IPS-15b (cell line): ENCODE data around the gene USP28.

Experiments used
- H3K27me3 ChIP-seq: one replicate; pipeline ENCODE4 v1.6.1; 2013; ENCODE audit warnings: low read length; ENCODE audit not compliant: control insufficient read depth, insufficient read depth
- H3K36me3 ChIP-seq: one replicate; pipeline ENCODE4 v1.6.1; 2013; ENCODE audit warnings: low read length; ENCODE audit not compliant: control insufficient read depth, insufficient read depth
- H3K4me1 ChIP-seq: one replicate; pipeline ENCODE4 v1.6.1; 2013; ENCODE audit warnings: mild to moderate bottlenecking, low read length; ENCODE audit not compliant: control insufficient read depth, insufficient read depth
- H3K4me3 ChIP-seq: one replicate; pipeline ENCODE4 v1.5.1; 2013; ENCODE audit warnings: low read depth, low read length
- H3K9ac ChIP-seq: one replicate; pipeline ENCODE4 v1.6.1; 2013; ENCODE audit warnings: low read depth, mild to moderate bottlenecking, low read length
- H3K9me3 ChIP-seq: one replicate; pipeline ENCODE4 v1.6.1; 2013; ENCODE audit warnings: mild to moderate bottlenecking, low read length; ENCODE audit not compliant: control insufficient read depth, insufficient read depth

USP28 gene

GRCh38 chr11:113849713-113850112 lies 25.7 kb downstream of the USP28 start:
- Histone ChIP-seq H3K36me3 (peaks cover 7% of the 10 kb centered on the region), H3K4me3 (no peak overlapping the region), H3K27me3 (no peaks in the 10 kb centered on the region), H3K4me1 (peaks cover 27% of the 10 kb centered on the region), H3K9me3 (no peaks in the 10 kb centered on the region), H3K9ac (peak overlapping the region; percentile 0)

DNA sequence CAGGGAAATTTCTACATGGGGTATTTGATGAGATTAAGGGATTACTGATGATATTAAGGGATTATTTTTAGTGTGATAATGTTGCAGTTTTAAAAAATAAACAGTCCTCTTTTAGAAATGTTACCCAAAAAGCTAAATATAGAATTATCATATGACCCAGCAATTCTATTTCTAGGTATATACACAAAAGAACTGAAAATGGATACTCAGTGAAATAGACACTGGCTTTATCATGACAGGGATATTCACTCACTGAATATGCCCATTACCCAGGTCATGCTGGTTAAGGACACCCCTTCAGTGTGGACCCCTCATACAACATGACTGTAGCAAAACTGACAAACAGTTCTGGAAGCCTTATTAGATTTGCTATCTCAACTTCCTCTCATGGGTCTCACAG lies 27.8 kb downstream of the USP28 start:
- peaks cover 27% of the 10 kb centered on the region for H3K4me1 ChIP-seq
- no peaks in the 10 kb centered on the region for H3K27me3 ChIP-seq
- peaks cover 4% of the 10 kb centered on the region for H3K36me3 ChIP-seq
- H3K9ac ChIP-seq = no peak overlapping the region
- no peaks in the 10 kb centered on the region for H3K9me3 ChIP-seq
- H3K4me3 ChIP-seq = no peak overlapping the region

- Histone ChIP-seq H3K36me3 (peaks cover 4% of the 10 kb centered on the region), H3K9ac (no peak overlapping the region), H3K27me3 (no peaks in the 10 kb centered on the region), H3K4me1 (peaks cover 27% of the 10 kb centered on the region), H3K4me3 (no peak overlapping the region), H3K9me3 (no peaks in the 10 kb centered on the region)
Measured at GRCh38 chr11:113847111-113847510, 28.3 kb downstream of the USP28 start.

- peaks cover 28% of the 10 kb centered on the region for H3K36me3 ChIP-seq
- H3K9me3 ChIP-seq = no peaks in the 10 kb centered on the region
- H3K4me1 ChIP-seq = no peaks in the 10 kb centered on the region
- no peak overlapping the region for H3K9ac ChIP-seq
- H3K27me3 ChIP-seq = no peaks in the 10 kb centered on the region
- no peak overlapping the region for H3K4me3 ChIP-seq
Measured at GRCh38 chr11:113841691-113842090, 33.7 kb downstream of the USP28 start.

DNA sequence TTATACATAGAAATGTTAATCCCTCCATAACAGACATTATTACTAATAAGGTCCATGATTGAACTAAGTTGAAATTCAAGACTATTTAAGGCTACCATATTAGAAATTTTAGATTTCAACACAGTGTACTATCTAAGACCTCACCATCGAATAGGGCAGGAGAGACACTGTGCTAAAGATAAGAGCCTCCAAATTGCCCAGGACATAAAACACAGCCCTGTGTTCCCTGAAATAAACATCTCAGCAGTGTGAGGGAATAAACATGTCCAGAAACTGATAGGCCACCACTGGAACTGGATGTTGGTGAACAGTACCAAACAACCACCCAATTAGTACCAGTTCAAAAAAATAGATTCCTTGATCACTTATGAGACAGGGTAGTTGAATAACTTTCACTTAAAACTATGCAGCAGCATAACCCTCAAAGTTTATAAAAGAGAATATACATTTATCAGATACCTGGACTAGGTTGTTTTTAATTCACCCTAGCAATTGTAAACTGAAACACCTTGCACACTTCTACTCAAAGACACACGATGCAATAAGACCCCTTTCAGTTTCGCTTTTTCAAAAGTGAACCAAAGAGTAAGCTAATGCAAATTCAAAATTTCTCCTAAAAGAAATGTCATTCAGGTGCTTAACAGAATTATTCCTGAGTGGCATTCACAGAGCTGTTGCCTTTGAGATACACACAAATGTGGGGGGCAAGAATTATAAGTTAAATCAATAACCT lies 34.3 kb downstream of the USP28 start:
- Histone ChIP-seq H3K27me3 (no peaks in the 10 kb centered on the region), H3K36me3 (peaks cover 32% of the 10 kb centered on the region), H3K4me1 (no peaks in the 10 kb centered on the region), H3K9me3 (no peaks in the 10 kb centered on the region), H3K4me3 (no peak overlapping the region), H3K9ac (no peak overlapping the region)

DNA sequence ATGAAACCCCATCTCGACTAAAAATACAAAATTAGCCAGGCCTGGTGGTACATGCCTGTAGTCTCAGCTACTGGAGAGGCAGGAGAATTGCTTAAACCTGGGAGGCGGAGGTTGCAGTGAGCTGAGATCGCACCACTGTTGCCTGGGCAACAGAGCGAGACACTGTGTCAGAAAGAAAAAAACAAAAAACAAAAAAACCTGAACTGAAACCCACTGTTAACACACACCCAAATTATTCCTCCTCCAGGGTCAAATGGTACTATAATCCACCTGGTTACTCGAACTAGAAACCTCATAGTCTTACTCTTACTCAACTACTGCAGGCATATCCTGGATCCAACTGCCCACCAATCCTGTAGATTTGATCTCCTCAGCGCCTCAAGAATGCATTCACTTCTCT lies 35.5 kb downstream of the USP28 start:
- Histone ChIP-seq H3K27me3 (no peaks in the 10 kb centered on the region), H3K36me3 (peaks cover 36% of the 10 kb centered on the region), H3K9me3 (no peaks in the 10 kb centered on the region), H3K4me1 (no peaks in the 10 kb centered on the region), H3K4me3 (no peak overlapping the region), H3K9ac (no peak overlapping the region)

- Histone ChIP-seq H3K4me3 (no peak overlapping the region), H3K4me1 (no peaks in the 10 kb centered on the region), H3K27me3 (no peaks in the 10 kb centered on the region), H3K9me3 (no peaks in the 10 kb centered on the region), H3K9ac (no peak overlapping the region), H3K36me3 (peaks cover 36% of the 10 kb centered on the region)
Measured at GRCh38 chr11:113838005-113838404, 37.4 kb downstream of the USP28 start.

DNA sequence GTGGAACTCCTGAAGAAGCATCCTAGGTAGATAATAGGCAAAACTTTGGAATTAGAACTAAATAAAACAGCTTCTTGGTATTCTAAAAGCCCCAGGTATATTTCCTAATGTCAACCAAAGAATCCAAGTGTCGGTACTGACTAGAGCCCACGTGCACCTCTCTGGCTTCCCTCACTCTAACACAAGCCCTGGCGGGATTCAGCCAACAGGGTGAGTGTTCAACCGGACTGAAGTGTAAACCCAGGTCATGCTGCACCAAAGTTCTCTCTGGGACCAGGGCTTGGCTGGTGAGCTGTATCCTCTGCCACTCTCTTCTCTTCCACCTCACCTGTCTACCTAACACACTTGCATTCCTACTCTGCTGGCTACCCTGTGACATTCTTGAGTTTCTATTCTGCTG lies 40.1 kb downstream of the USP28 start:
- Histone ChIP-seq H3K9ac (no peak overlapping the region), H3K9me3 (no peaks in the 10 kb centered on the region), H3K4me1 (no peaks in the 10 kb centered on the region), H3K27me3 (no peaks in the 10 kb centered on the region), H3K36me3 (peaks cover 35% of the 10 kb centered on the region), H3K4me3 (no peak overlapping the region)

GRCh38 chr11:113833151-113833550 lies 42.2 kb downstream of the USP28 start:
- H3K36me3 ChIP-seq = peaks cover 44% of the 10 kb centered on the region
- no peak overlapping the region for H3K4me3 ChIP-seq
- no peaks in the 10 kb centered on the region for H3K27me3 ChIP-seq
- H3K9ac ChIP-seq = no peak overlapping the region
- no peaks in the 10 kb centered on the region for H3K9me3 ChIP-seq
- H3K4me1 ChIP-seq = no peaks in the 10 kb centered on the region

DNA sequence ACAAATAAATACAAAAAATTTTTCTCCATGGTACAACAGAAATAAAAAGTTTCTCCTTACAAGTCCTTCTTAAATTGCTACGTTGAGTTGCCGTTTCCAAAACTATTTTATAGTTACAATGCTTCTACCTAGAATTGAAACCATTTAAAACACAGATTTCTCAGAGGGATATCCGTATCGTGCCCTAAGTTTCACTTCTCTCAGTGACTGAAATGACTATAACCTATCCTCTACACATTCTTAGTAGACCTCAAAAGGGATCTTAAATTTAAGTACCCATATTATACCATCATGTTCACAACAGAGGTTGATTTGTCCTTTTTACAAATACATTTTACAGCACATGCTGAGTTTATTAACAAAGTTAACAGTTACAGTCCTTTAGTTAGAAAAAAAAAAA lies 44.1 kb downstream of the USP28 start:
- H3K9ac ChIP-seq = no peak overlapping the region

GRCh38 chr11:113829751-113830150 lies 45.6 kb downstream of the USP28 start:
- peaks cover 40% of the 10 kb centered on the region for H3K36me3 ChIP-seq
- H3K27me3 ChIP-seq = no peaks in the 10 kb centered on the region
- H3K9ac ChIP-seq = no peak overlapping the region

More for the DNA sequence above, 44.1 kb downstream of the USP28 start:
- Histone ChIP-seq H3K9me3 (no peaks in the 10 kb centered on the region), H3K27me3 (no peaks in the 10 kb centered on the region), H3K4me1 (no peaks in the 10 kb centered on the region), H3K4me3 (no peak overlapping the region), H3K36me3 (peaks cover 40% of the 10 kb centered on the region)

DNA sequence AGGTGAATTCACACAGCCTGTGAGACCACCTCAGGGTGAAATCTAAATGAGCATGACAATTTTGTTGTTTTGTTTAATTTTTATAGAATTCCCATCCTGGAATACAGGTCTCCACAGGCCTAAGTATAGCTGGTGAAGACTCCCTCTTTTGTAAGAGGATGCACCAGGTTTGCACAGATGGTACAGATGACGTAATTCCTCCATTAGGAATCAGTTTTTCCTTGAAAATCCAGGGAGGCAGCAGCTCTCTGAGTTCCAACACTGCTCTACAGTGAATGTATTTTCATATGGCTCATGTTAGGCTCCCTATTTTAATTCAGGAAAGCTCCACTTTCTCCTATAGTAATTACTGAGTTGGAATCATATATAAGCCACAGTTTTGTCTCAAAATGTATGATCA lies 47.2 kb downstream of the USP28 start:
- Histone ChIP-seq H3K9me3 (no peaks in the 10 kb centered on the region), H3K4me3 (no peak overlapping the region), H3K9ac (no peak overlapping the region), H3K27me3 (no peaks in the 10 kb centered on the region), H3K36me3 (peaks cover 42% of the 10 kb centered on the region), H3K4me1 (no peaks in the 10 kb centered on the region)

More at GRCh38 chr11:113829751-113830150, 45.6 kb downstream of the USP28 start:
- H3K9me3 ChIP-seq = no peaks in the 10 kb centered on the region
- no peaks in the 10 kb centered on the region for H3K4me1 ChIP-seq
- H3K4me3 ChIP-seq = no peak overlapping the region
